ENCODE results near the gene TBC1D1.

DNA sequence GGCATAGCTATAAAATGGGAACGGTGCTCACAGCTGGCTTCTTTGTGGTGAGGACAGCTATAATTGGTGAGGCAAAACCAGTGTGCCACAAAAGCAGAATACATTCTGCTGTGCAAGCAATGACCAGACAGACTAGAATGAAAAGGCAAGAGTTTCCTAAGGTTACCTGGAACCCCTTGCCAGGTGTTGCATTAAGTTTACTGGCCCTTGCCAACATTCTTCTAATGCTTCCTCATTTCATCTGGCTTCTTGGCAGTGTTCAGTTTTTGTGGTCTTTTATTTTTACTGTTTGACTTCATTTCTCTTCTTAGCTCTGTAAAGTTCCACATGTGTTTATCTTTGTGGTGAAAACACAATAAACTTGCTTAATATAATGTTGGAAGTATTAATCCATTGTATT lies 200.8 kb downstream of the TBC1D1 start:
- TF ChIP-seq, protein P1, sequence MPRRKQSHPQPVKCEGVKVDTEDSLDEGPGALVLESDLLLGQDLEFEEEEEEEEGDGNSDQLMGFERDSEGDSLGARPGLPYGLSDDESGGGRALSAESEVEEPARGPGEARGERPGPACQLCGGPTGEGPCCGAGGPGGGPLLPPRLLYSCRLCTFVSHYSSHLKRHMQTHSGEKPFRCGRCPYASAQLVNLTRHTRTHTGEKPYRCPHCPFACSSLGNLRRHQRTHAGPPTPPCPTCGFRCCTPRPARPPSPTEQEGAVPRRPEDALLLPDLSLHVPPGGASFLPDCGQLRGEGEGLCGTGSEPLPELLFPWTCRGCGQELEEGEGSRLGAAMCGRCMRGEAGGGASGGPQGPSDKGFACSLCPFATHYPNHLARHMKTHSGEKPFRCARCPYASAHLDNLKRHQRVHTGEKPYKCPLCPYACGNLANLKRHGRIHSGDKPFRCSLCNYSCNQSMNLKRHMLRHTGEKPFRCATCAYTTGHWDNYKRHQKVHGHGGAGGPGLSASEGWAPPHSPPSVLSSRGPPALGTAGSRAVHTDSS (tag by site-specific recombination; IDR thresholded peaks at IDR 0.05): no peak
- TF ChIP-seq ZBTB20 (tag by site-specific recombination; IDR thresholded peaks at IDR 0.05) (no peak), ZBTB17 (tag by site-specific recombination; IDR thresholded peaks at IDR 0.05) (no peak), ZNF623 (tag by site-specific recombination; IDR thresholded peaks at IDR 0.05) (no peak), YY1 (tag by site-specific recombination; IDR thresholded peaks at IDR 0.05) (no peak), ZFP3 (tag by site-specific recombination; IDR thresholded peaks at IDR 0.05; ENCODE audit: low read depth) (no peak)
- TF ChIP-seq, protein P2, sequence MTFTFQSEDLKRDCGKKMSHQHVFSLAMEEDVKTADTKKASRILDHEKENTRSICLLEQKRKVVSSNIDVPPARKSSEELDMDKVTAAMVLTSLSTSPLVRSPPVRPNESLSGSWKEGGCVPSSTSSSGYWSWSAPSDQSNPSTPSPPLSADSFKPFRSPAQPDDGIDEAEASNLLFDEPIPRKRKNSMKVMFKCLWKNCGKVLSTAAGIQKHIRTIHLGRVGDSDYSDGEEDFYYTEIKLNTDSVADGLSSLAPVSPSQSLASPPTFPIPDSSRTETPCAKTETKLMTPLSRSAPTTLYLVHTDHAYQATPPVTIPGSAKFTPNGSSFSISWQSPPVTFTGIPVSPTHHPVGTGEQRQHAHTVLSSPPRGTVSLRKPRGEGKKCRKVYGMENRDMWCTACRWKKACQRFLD (tag by site-specific recombination; IDR thresholded peaks at IDR 0.05): no peak
- TF ChIP-seq, protein P3, sequence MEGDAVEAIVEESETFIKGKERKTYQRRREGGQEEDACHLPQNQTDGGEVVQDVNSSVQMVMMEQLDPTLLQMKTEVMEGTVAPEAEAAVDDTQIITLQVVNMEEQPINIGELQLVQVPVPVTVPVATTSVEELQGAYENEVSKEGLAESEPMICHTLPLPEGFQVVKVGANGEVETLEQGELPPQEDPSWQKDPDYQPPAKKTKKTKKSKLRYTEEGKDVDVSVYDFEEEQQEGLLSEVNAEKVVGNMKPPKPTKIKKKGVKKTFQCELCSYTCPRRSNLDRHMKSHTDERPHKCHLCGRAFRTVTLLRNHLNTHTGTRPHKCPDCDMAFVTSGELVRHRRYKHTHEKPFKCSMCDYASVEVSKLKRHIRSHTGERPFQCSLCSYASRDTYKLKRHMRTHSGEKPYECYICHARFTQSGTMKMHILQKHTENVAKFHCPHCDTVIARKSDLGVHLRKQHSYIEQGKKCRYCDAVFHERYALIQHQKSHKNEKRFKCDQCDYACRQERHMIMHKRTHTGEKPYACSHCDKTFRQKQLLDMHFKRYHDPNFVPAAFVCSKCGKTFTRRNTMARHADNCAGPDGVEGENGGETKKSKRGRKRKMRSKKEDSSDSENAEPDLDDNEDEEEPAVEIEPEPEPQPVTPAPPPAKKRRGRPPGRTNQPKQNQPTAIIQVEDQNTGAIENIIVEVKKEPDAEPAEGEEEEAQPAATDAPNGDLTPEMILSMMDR (tag by site-specific recombination; IDR thresholded peaks at IDR 0.05): no peak
- TF ChIP-seq, protein P4, sequence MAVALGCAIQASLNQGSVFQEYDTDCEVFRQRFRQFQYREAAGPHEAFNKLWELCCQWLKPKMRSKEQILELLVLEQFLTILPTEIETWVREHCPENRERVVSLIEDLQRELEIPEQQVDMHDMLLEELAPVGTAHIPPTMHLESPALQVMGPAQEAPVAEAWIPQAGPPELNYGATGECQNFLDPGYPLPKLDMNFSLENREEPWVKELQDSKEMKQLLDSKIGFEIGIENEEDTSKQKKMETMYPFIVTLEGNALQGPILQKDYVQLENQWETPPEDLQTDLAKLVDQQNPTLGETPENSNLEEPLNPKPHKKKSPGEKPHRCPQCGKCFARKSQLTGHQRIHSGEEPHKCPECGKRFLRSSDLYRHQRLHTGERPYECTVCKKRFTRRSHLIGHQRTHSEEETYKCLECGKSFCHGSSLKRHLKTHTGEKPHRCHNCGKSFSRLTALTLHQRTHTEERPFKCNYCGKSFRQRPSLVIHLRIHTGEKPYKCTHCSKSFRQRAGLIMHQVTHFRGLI (tag by site-specific recombination; IDR thresholded peaks at IDR 0.05): no peak
- TF ChIP-seq, protein P5, sequence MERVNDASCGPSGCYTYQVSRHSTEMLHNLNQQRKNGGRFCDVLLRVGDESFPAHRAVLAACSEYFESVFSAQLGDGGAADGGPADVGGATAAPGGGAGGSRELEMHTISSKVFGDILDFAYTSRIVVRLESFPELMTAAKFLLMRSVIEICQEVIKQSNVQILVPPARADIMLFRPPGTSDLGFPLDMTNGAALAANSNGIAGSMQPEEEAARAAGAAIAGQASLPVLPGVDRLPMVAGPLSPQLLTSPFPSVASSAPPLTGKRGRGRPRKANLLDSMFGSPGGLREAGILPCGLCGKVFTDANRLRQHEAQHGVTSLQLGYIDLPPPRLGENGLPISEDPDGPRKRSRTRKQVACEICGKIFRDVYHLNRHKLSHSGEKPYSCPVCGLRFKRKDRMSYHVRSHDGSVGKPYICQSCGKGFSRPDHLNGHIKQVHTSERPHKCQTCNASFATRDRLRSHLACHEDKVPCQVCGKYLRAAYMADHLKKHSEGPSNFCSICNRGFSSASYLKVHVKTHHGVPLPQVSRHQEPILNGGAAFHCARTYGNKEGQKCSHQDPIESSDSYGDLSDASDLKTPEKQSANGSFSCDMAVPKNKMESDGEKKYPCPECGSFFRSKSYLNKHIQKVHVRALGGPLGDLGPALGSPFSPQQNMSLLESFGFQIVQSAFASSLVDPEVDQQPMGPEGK (tag by site-specific recombination; IDR thresholded peaks at IDR 0.05): no peak
- TF ChIP-seq, protein P6, sequence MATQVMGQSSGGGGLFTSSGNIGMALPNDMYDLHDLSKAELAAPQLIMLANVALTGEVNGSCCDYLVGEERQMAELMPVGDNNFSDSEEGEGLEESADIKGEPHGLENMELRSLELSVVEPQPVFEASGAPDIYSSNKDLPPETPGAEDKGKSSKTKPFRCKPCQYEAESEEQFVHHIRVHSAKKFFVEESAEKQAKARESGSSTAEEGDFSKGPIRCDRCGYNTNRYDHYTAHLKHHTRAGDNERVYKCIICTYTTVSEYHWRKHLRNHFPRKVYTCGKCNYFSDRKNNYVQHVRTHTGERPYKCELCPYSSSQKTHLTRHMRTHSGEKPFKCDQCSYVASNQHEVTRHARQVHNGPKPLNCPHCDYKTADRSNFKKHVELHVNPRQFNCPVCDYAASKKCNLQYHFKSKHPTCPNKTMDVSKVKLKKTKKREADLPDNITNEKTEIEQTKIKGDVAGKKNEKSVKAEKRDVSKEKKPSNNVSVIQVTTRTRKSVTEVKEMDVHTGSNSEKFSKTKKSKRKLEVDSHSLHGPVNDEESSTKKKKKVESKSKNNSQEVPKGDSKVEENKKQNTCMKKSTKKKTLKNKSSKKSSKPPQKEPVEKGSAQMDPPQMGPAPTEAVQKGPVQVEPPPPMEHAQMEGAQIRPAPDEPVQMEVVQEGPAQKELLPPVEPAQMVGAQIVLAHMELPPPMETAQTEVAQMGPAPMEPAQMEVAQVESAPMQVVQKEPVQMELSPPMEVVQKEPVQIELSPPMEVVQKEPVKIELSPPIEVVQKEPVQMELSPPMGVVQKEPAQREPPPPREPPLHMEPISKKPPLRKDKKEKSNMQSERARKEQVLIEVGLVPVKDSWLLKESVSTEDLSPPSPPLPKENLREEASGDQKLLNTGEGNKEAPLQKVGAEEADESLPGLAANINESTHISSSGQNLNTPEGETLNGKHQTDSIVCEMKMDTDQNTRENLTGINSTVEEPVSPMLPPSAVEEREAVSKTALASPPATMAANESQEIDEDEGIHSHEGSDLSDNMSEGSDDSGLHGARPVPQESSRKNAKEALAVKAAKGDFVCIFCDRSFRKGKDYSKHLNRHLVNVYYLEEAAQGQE (tag by site-specific recombination; IDR thresholded peaks at IDR 0.05): no peak
- TF ChIP-seq, protein P7, sequence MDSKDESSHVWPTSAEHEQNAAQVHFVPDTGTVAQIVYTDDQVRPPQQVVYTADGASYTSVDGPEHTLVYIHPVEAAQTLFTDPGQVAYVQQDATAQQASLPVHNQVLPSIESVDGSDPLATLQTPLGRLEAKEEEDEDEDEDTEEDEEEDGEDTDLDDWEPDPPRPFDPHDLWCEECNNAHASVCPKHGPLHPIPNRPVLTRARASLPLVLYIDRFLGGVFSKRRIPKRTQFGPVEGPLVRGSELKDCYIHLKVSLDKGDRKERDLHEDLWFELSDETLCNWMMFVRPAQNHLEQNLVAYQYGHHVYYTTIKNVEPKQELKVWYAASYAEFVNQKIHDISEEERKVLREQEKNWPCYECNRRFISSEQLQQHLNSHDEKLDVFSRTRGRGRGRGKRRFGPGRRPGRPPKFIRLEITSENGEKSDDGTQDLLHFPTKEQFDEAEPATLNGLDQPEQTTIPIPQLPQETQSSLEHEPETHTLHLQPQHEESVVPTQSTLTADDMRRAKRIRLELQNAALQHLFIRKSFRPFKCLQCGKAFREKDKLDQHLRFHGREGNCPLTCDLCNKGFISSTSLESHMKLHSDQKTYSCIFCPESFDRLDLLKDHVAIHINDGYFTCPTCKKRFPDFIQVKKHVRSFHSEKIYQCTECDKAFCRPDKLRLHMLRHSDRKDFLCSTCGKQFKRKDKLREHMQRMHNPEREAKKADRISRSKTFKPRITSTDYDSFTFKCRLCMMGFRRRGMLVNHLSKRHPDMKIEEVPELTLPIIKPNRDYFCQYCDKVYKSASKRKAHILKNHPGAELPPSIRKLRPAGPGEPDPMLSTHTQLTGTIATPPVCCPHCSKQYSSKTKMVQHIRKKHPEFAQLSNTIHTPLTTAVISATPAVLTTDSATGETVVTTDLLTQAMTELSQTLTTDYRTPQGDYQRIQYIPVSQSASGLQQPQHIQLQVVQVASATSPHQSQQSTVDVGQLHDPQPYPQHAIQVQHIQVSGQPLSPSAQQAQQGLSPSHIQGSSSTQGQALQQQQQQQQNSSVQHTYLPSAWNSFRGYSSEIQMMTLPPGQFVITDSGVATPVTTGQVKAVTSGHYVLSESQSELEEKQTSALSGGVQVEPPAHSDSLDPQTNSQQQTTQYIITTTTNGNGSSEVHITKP (tag by site-specific recombination; IDR thresholded peaks at IDR 0.05): no peak
- TF ChIP-seq, protein P8, sequence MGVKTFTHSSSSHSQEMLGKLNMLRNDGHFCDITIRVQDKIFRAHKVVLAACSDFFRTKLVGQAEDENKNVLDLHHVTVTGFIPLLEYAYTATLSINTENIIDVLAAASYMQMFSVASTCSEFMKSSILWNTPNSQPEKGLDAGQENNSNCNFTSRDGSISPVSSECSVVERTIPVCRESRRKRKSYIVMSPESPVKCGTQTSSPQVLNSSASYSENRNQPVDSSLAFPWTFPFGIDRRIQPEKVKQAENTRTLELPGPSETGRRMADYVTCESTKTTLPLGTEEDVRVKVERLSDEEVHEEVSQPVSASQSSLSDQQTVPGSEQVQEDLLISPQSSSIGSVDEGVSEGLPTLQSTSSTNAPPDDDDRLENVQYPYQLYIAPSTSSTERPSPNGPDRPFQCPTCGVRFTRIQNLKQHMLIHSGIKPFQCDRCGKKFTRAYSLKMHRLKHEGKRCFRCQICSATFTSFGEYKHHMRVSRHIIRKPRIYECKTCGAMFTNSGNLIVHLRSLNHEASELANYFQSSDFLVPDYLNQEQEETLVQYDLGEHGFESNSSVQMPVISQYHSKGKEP (tag by site-specific recombination; IDR thresholded peaks at IDR 0.05): no peak
